22Rv1 (cell line): ENCODE data around the gene PEAK1.

ENCODE experiments used
- ZFX ChIP-seq: fragments of 450-650 bp; IDR thresholded peaks from 2 replicates; pipeline ENCODE4 v1.6.1; 2017; ENCODE audit warnings: antibody characterized with exemption, borderline replicate concordance
- TF ChIP-seq, protein P1 (sequence below): fragments of 450-650 bp; IDR thresholded peaks from 2 replicates; pipeline ENCODE4 v1.5.1; 2017; ENCODE audit warnings: mild to moderate bottlenecking

DNA sequence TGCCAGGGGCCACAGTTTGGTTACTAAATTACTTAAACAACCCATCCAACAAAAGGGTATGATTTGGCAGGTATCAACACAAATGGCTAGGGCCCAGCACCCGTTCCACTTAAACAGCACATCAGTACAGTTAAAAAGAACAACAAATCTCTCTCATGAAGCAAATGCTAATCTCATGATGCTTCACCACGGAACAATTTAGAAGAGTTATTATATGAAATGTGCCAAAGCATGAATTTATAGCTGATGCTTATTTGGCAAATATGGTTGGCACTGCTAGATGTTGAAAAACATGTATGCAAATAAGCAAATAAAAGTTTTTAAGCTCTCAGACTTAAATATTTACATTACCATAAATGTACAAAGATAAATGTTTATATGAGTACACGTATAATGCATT, 2.3 kb downstream of the PEAK1 start:
- TF ChIP-seq, protein P1, sequence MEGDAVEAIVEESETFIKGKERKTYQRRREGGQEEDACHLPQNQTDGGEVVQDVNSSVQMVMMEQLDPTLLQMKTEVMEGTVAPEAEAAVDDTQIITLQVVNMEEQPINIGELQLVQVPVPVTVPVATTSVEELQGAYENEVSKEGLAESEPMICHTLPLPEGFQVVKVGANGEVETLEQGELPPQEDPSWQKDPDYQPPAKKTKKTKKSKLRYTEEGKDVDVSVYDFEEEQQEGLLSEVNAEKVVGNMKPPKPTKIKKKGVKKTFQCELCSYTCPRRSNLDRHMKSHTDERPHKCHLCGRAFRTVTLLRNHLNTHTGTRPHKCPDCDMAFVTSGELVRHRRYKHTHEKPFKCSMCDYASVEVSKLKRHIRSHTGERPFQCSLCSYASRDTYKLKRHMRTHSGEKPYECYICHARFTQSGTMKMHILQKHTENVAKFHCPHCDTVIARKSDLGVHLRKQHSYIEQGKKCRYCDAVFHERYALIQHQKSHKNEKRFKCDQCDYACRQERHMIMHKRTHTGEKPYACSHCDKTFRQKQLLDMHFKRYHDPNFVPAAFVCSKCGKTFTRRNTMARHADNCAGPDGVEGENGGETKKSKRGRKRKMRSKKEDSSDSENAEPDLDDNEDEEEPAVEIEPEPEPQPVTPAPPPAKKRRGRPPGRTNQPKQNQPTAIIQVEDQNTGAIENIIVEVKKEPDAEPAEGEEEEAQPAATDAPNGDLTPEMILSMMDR: no peak
- no peak for TF ChIP-seq ZFX
